Dermis blood vessel endothelial cell (primary cell): ENCODE measurements around the gene SLC7A6OS. TPM values are rescaled to one million over a fixed set of nuclear protein-coding genes. Genes with fewer than 3 reads are reported as not detected.

Source experiments
- DNase-seq: peaks from one replicate; pipeline ENCODE4 v3.0.0; 2010
- total RNA-seq: library from RNA; depleted of rRNA; stranded (reverse); fragments of >200 nt; gene quantifications from 2 replicates; pipeline ENCODE4 v1.2.3, GENCODE V29; 2014

The SLC7A6OS gene
- total RNA-seq, 1 donor from 2014 or later, result 15.5 TPM

- no peak for DNase-seq
These were observed 35.0 kb downstream of the SLC7A6OS start for GRCh38 chr16:68275611-68276191.

GRCh38 chr16:68274441-68274840 lies 36.3 kb downstream of the SLC7A6OS start:
- no peak for DNase-seq

GRCh38 chr16:68273896-68274295 lies 36.9 kb downstream of the SLC7A6OS start:
- no peak for DNase-seq

GRCh38 chr16:68273459-68273858 lies 37.3 kb downstream of the SLC7A6OS start:
- no peak for DNase-seq

GRCh38 chr16:68272507-68273209 lies 38.1 kb downstream of the SLC7A6OS start:
- DNase-seq, result no peak

- DNase-seq, result no peak
These were observed 40.4 kb downstream of the SLC7A6OS start for GRCh38 chr16:68270353-68270752.

- DNase-seq, result no peak
These were observed 41.0 kb downstream of the SLC7A6OS start for GRCh38 chr16:68269793-68270192.

- peak; percentile 37 for DNase-seq
These were observed 42.9 kb downstream of the SLC7A6OS start for GRCh38 chr16:68267612-68268405.

- peak; percentile 58 for DNase-seq
These were observed 45.4 kb downstream of the SLC7A6OS start for GRCh38 chr16:68265078-68265920.

GRCh38 chr16:68264128-68265077 lies 46.3 kb downstream of the SLC7A6OS start, which contains the start of gene SLC7A6:
Gene SLC7A6, plus strand, starts transcription at chr16:68264526. Its CDS starts 10,201 bp downstream, at chr16:68274727.
- peak; percentile 86 for DNase-seq

GRCh38 chr16:68263559-68264127 lies 47.1 kb downstream of the SLC7A6OS start:
- DNase-seq, result no peak

GRCh38 chr16:68259007-68259825 lies 51.5 kb downstream of the SLC7A6OS start:
- DNase-seq, result no peak

GRCh38 chr16:68257906-68258800 lies 52.6 kb downstream of the SLC7A6OS start:
- DNase-seq, result peak; percentile 59

- peak; percentile 62 for DNase-seq
These were observed 53.4 kb downstream of the SLC7A6OS start for GRCh38 chr16:68257251-68257905.

- no peak for DNase-seq
These were observed 55.0 kb downstream of the SLC7A6OS start for GRCh38 chr16:68255712-68256111.

GRCh38 chr16:68253721-68254120 lies 57.0 kb downstream of the SLC7A6OS start:
- no peak for DNase-seq

GRCh38 chr16:68252383-68252782 lies 58.4 kb downstream of the SLC7A6OS start:
- DNase-seq, result no peak

GRCh38 chr16:68251832-68252231 lies 58.9 kb downstream of the SLC7A6OS start:
- no peak for DNase-seq
